Activated B cell treated with CpG ODN at 0.5 μM for 24 hours (primary cell): ENCODE measurements around the gene HHIPL1. TPM values are rescaled to one million over a fixed set of nuclear protein-coding genes. Genes with fewer than 3 reads are reported as not detected.

Source experiments
- ATAC-seq: fragments of 200-7000 bp; cut with Tn5 transposase; one replicate; pipeline ENCODE4 v1.10.0; 2021; ENCODE audit warnings: low read depth, mild to moderate bottlenecking, moderate library complexity
- CTCF ChIA-PET: fragments of 350-600 bp; sonication (Branson Sonifier 250); formaldehyde crosslinking; loops from one replicate; lab custom pipeline; 2021; ENCODE audit warnings: antibody characterized with exemption; lab: Charles Lee
- POLR2A ChIA-PET: fragments of 350-600 bp; sonication (Branson Sonifier 250); formaldehyde crosslinking; loops from one replicate; lab custom pipeline; 2021; ENCODE audit warnings: antibody characterized with exemption; lab: Charles Lee
- DNase-seq: peaks from one replicate; pipeline ENCODE4 v3.0.0; 2022
- H3K27ac Mint-ChIP-seq: one replicate; pipeline ENCODE4 v1.8.0; 2020; ENCODE audit warnings: mixed read lengths
- H3K27me3 Mint-ChIP-seq: one replicate; pipeline ENCODE4 v1.8.0; 2021; ENCODE audit warnings: mixed read lengths
- H3K36me3 Mint-ChIP-seq: one replicate; pipeline ENCODE4 v1.8.0; 2021; ENCODE audit warnings: low read depth, mixed read lengths
- H3K4me1 Mint-ChIP-seq: one replicate; pipeline ENCODE4 v1.8.0; 2021; ENCODE audit warnings: mixed read lengths
- H3K4me3 Mint-ChIP-seq: one replicate; pipeline ENCODE4 v1.8.0; 2020; ENCODE audit warnings: mild to moderate bottlenecking, mixed read lengths
- H3K9me3 Mint-ChIP-seq: one replicate; pipeline ENCODE4 v1.8.0; 2020; ENCODE audit warnings: mixed read lengths
- CTCF ChIP-seq: fragments of 200-600 bp; IDR thresholded peaks from one replicate; pipeline ENCODE4 v1.8.0; 2022; ENCODE audit warnings: antibody characterized with exemption, mild to moderate bottlenecking
- intact Hi-C: fragments of 100-400 bp; cut with micrococcal nuclease; formaldehyde crosslinking; loops from one replicate; pipeline ENCODE4 v1.15.1; 2024
- total RNA-seq: library from RNA; stranded (reverse); gene quantifications from 2 replicates; pipeline ENCODE4 v1.2.3, GENCODE V29; 2022

The HHIPL1 gene
- total RNA-seq, result not detected in 2 replicates

GRCh38 chr14:99644723-99645544 lies at the start of gene HHIPL1:
Gene HHIPL1 (plus strand): TSS chr14:99645129. CDS start chr14:99645208, 79 bp downstream.
- no peak within 1 kb of the TSS for H3K4me3 Mint-ChIP-seq
- DNase-seq, result no peak
- H3K27me3 Mint-ChIP-seq, result peaks cover 27% of the 10 kb centered on the region
- H3K27ac Mint-ChIP-seq, result no peak within 1 kb of the TSS
- POLR2A ChIA-PET, result no interaction called here
- CTCF ChIA-PET, result no interaction called here
- intact Hi-C loops, result no loop called here
- no peaks in the 10 kb centered on the region for H3K4me1 Mint-ChIP-seq
- no peaks in the 10 kb centered on the region for H3K36me3 Mint-ChIP-seq
- ATAC-seq, result no peak
- H3K9me3 Mint-ChIP-seq, result no peaks in the 10 kb centered on the region
- no peak for TF ChIP-seq CTCF

- Mint-ChIP-seq H3K4me1 (peaks cover 7% of the 10 kb centered on the region), H3K27ac (no peak overlapping the region), H3K27me3 (no peaks in the 10 kb centered on the region), H3K4me3 (no peak overlapping the region), H3K36me3 (no peaks in the 10 kb centered on the region), H3K9me3 (no peaks in the 10 kb centered on the region)
- intact Hi-C loops, result no loop called here
- no peak for ATAC-seq
- ChIA-PET POLR2A (no interaction called here), CTCF (no interaction called here)
- no peak for DNase-seq
- TF ChIP-seq CTCF, result no peak
These were observed 49.4 kb upstream of the HHIPL1 start for GRCh38 chr14:99595524-99595923.

GRCh38 chr14:99596071-99596627 lies 48.8 kb upstream of the HHIPL1 start:
- intact Hi-C loops, result no loop called here
- Mint-ChIP-seq H3K36me3 (no peaks in the 10 kb centered on the region), H3K27me3 (no peaks in the 10 kb centered on the region), H3K4me1 (peaks cover 7% of the 10 kb centered on the region), H3K27ac (no peak overlapping the region), H3K9me3 (no peaks in the 10 kb centered on the region), H3K4me3 (no peak overlapping the region)
- ChIA-PET POLR2A (no interaction called here), CTCF (no interaction called here)
- no peak for DNase-seq
- ATAC-seq, result no peak
- TF ChIP-seq CTCF, result no peak

GRCh38 chr14:99596772-99597171 lies 48.2 kb upstream of the HHIPL1 start:
- no peak for ATAC-seq
- Mint-ChIP-seq H3K27me3 (no peaks in the 10 kb centered on the region), H3K36me3 (no peaks in the 10 kb centered on the region), H3K4me1 (peaks cover 7% of the 10 kb centered on the region), H3K4me3 (no peak overlapping the region), H3K9me3 (no peaks in the 10 kb centered on the region), H3K27ac (no peak overlapping the region)
- intact Hi-C loops, result no loop called here
- no peak for TF ChIP-seq CTCF
- ChIA-PET CTCF (no interaction called here), POLR2A (no interaction called here)
- DNase-seq, result no peak

GRCh38 chr14:99597911-99598600 lies 46.9 kb upstream of the HHIPL1 start:
- Mint-ChIP-seq H3K4me3 (no peak overlapping the region), H3K27me3 (no peaks in the 10 kb centered on the region), H3K36me3 (no peaks in the 10 kb centered on the region), H3K9me3 (no peaks in the 10 kb centered on the region), H3K4me1 (peaks cover 10% of the 10 kb centered on the region), H3K27ac (no peak overlapping the region)
- DNase-seq, result no peak
- ChIA-PET POLR2A (no interaction called here), CTCF (no interaction called here)
- no peak for ATAC-seq
- intact Hi-C loops, result no loop called here
- TF ChIP-seq CTCF, result no peak
